ENCODE results near the gene SLC4A4. TPM values are rescaled to one million over a fixed set of nuclear protein-coding genes. Genes with fewer than 3 reads are reported as not detected.

SLC4A4 gene
- total RNA-seq, 1 experiment from 2014 or later = 0.92 TPM

- no CpG with 5 or more reads among the region's 12 CpGs for WGBS (ENCODE audit: extremely low coverage, insufficient read length, low lambda C conversion rate)
- no peak overlapping the region for H2AFZ ChIP-seq (ENCODE audit: low read length)
- H3K4ac ChIP-seq (ENCODE audit: low read depth, low read length) = no peak overlapping the region
- no peaks in the 10 kb centered on the region for H3K27me3 Mint-ChIP-seq (ENCODE audit: low read depth)
- no peaks in the 10 kb centered on the region for H3K79me1 ChIP-seq (ENCODE audit: insufficient read depth, low read depth, low read length, poor library complexity, severe bottlenecking)
- no peak overlapping the region for H2BK15ac ChIP-seq (ENCODE audit: low read depth, low read length)
- H4K91ac ChIP-seq (ENCODE audit: insufficient read length, low read depth, low read length) = no peak overlapping the region
- peaks cover 3 to 4% of the 10 kb centered on the region in 2 experiments for H3K4me1 Mint-ChIP-seq
- H3K4me2 ChIP-seq (ENCODE audit: insufficient read depth, insufficient read length, low read length) = no peak overlapping the region
- no peak overlapping the region for H4K8ac ChIP-seq (replicated peaks; ENCODE audit: insufficient read length, low read depth, low read length)
- H4K20me1 ChIP-seq (ENCODE audit: control insufficient read depth, insufficient read depth, insufficient read length) = no peaks in the 10 kb centered on the region
- H3K36me3 Mint-ChIP-seq (ENCODE audit: insufficient read depth in 1 of 3, low read depth in 3 of 3) = no peaks in the 10 kb centered on the region
- no peaks in the 10 kb centered on the region for H3K27me3 ChIP-seq (ENCODE audit: insufficient read depth, low read length)
- no peak overlapping the region for H3K18ac ChIP-seq (ENCODE audit: insufficient read length, low read depth, low read length)
- H3K14ac ChIP-seq (ENCODE audit: insufficient read depth, low read length) = no peak overlapping the region
- H2AK5ac ChIP-seq (ENCODE audit: insufficient read length, low read length) = no peak overlapping the region
- H2BK12ac ChIP-seq (ENCODE audit: insufficient read length, low read depth, low read length) = no peak overlapping the region
- H3K23ac ChIP-seq (ENCODE audit: insufficient read length, low read depth, low read length) = no peak overlapping the region
- no peak overlapping the region for H4K5ac ChIP-seq (ENCODE audit: insufficient read length, low read depth, low read length)
- no peaks in the 10 kb centered on the region for H3K9me3 ChIP-seq (ENCODE audit: control insufficient read depth, low read depth, low read length)
- H3K27ac ChIP-seq (ENCODE audit: insufficient read length, low read depth, low read length) = no peak overlapping the region
- H3K56ac ChIP-seq (ENCODE audit: insufficient read length, low read depth, low read length) = no peak overlapping the region
- no peak overlapping the region for H3K4me3 Mint-ChIP-seq
- H3K4me1 ChIP-seq (ENCODE audit: insufficient read depth, low read length) = no peaks in the 10 kb centered on the region
- no peak overlapping the region for H3K9ac ChIP-seq (ENCODE audit: extremely low read depth, insufficient read length, low read length)
- H2BK5ac ChIP-seq (ENCODE audit: insufficient read length, low read length) = no peak overlapping the region
- no peak for DNase-seq
- H3T11ph ChIP-seq (ENCODE audit: low read length) = no peak overlapping the region
- no peaks in the 10 kb centered on the region for H3K23me2 ChIP-seq (ENCODE audit: insufficient read length, low read depth, low read length, poor library complexity, severe bottlenecking)
- no peak overlapping the region for H3K27ac Mint-ChIP-seq
- no peak overlapping the region for H2BK120ac ChIP-seq (ENCODE audit: low read depth, low read length, poor library complexity, severe bottlenecking)
- no peak overlapping the region for H2BK20ac ChIP-seq (ENCODE audit: low read depth, low read length, poor library complexity, severe bottlenecking)
- H3K9me3 Mint-ChIP-seq = no peaks in the 10 kb centered on the region
- TF ChIP-seq, protein P1, sequence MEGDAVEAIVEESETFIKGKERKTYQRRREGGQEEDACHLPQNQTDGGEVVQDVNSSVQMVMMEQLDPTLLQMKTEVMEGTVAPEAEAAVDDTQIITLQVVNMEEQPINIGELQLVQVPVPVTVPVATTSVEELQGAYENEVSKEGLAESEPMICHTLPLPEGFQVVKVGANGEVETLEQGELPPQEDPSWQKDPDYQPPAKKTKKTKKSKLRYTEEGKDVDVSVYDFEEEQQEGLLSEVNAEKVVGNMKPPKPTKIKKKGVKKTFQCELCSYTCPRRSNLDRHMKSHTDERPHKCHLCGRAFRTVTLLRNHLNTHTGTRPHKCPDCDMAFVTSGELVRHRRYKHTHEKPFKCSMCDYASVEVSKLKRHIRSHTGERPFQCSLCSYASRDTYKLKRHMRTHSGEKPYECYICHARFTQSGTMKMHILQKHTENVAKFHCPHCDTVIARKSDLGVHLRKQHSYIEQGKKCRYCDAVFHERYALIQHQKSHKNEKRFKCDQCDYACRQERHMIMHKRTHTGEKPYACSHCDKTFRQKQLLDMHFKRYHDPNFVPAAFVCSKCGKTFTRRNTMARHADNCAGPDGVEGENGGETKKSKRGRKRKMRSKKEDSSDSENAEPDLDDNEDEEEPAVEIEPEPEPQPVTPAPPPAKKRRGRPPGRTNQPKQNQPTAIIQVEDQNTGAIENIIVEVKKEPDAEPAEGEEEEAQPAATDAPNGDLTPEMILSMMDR (conservative IDR thresholded peaks at IDR 0.05) = no peak
- H3K79me2 ChIP-seq (ENCODE audit: insufficient read depth, low read length) = no peaks in the 10 kb centered on the region
Observed at GRCh38 chr4:71360844-71361243, 22.0 kb downstream of the SLC4A4 start.

Data from H9 (cell line).